HG03064 (cell line): ENCODE results near the gene ULK4.
"Not testable (repeated sequence)": the region's sequence is repeated elsewhere in the genome, so short reads cannot be mapped to it uniquely, and the experiment has no call there.

Experiments
- ATAC-seq: cut with Tn5 transposase; IDR thresholded peaks from one replicate; pipeline ENCODE4 v1.9.1; 2021; ENCODE audit warnings: low read depth; ENCODE audit not compliant: unreplicated experiment

Gene ULK4

DNA sequence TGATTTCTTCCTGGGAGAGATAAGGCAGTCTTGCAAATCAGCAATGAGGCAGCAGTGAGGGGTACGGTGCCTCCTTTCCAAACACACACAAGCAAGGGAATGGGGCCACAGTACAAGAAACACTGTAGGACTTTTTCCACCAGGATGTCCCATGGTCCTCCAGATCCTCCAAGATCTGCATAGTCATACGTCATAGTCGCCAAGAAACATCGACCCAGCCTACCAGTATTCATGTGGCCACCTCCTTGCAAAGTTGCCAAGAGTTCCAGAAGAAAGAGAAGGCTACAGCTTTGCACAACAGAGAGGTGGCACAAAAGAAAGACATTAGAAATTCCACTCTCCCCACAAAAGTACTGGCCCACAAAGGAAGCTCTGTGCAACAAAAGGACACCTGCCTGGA is 504.7 kb downstream of the ULK4 start:
- ATAC-seq, result no peak

DNA sequence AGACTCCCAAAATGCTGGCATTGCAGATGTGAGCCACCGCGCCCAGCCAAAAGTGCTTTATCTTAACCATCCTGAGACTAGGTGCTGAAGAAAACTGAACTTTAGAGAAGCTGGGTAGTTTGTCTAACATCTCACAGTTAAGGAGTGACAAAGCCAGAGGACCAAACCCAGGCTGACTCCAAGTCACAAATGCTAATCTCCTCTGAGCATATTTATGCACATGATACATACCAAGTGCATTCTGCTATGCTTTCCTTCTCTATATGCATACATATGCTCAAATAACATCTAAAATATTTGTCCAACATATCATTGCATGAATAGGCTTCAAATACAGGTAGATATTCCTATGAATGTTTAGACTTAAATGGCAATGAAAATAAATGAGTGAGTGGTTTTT is 505.7 kb downstream of the ULK4 start:
- ATAC-seq, result no peak

DNA sequence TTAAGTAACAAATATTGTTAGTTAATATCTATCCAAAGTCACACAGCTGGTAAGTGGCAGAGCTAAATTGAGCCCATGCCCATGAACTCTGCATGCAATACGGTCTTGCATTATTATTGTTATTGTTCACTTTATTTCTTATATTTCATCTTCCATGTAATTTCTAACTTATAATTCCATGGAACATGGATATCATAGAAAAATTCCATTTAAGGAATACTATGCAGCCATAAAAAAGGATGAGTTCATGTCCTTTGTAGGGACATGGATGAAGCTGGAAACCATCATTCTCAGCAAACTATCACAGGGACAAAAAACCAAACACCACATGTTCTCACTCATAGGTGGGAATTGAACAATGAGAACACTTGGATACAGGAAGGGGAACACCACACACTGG is 508.3 kb downstream of the ULK4 start:
- not testable (repeated sequence) for ATAC-seq

DNA sequence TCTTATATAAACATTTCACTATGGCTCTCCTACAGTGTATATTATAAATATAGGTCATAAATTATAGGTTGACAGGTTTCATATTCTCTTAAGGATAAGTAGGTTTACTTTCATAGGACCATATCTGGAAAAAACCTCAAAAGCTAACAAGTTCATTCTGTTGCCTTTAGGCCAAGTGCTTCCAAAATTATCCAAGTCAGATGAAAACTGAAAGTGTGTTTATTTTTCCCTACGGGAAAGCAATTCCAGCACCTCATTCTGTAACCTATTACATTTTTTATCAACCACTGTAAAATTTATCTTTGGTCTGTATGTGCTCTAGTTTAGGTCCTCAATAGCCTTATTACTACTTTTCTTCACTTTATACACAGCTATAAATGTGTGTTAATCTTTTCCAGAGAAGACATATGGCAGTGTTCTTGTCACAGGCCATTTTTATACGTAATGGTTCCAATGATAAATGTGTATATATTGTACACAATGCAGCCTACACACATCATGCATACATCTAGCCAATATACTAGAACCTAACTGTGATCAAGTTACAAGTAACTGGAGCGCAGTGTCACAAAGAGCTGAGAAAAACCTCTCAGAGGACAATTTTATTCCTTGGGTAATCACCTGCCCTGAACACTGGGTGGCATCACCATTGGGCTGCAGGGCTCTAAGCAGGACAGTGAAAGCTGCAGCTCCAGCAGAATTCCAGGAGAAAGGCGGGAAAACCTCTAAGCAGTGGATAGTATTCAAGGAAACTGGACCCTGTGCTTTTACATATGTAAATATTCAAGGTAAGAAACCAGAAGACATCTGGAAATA is 511.3 kb downstream of the ULK4 start:
- no peak for ATAC-seq

DNA sequence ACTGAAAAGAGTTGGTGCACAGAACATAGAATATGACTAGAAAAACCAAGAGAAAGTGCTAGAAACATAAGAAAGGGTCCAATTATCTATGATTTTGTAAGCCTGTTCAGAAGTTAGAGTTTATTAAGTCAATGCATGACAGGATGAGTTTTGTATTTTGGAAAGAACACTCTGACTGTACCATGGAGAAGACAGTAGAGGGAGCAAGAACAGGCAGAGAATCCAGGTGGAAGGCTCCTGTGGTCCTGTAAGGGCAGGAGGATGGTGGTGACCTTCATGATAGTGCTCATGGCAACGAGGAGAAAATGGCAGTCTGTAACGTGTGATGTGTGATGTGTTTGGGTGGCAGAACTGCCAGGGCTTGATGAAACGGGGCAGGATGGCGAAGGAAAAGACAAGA is 513.5 kb downstream of the ULK4 start:
- ATAC-seq, result no peak

DNA sequence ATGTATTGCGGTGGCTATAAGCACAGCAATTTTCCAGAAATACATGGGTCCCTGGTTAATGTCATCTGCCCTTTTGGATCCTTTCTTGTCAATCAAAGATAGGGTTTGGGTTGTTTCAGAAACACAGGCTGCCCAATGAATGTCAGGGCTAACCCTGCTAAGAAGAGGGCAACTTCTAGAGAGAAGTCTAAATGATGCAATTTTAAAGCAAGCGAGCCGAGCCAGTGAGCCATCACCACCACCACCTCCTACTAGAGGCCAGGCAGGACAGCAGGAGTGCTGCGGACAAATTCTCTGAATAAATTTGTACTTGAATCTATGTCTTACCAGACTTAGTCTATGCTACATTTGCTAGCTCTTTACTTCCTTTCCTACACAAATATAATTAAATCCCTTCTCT is 514.2 kb downstream of the ULK4 start:
- ATAC-seq, result no peak

DNA sequence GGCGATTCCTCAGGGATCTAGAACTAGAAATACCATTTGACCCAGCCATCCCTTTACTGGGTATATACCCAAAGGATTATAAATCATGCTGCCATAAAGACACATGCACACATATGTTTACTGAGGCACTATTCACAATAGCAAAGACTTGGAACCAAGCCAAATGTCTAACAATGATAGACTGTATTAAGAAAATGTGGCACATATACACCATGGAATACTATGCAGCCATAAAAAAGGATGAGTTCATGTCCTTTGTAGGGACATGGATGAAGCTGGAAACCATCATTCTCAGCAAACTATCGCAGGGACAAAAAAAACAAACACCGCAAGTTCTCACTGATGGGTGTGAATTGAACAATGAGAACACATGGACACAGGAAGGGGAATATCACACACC is 515.6 kb downstream of the ULK4 start:
- not testable (repeated sequence) for ATAC-seq

DNA sequence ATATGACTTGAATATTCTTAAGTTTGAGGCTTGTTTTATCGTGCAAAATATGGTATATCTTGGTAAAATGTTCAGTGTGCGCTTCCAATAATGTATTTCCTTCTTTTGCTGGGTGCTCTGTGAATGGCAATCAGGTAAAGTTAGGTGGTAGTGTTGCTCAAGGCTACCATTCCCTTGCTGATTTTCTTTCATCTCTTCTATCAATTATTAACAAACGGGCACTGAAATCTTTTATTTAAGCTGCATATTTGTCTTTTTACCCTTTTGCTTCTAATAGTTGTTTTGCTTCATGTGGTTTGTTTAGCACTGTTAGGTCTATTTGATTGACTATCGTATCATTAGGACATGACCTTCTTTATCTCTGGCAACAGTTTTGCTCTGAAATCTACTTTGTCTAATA is 520.3 kb downstream of the ULK4 start:
- no peak for ATAC-seq

DNA sequence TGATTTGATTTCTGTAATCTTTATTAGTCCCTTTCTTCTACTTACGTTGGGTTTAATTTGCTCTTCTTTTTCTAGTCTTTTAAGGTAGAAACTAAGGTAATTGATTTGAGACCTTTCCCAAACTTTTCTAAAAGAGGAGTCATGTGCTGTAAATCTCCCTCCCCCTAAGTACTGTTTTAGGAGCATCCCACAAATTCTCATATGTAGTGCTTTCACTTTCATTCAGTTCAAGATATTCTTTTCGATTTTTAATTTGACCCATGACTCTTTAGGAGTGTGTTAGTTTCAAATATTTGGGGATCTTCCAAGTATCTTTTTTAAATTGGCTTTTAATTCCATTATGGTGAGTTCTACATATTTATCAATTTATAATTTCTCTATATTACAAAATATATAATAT is 520.8 kb downstream of the ULK4 start:
- ATAC-seq, result no peak

DNA sequence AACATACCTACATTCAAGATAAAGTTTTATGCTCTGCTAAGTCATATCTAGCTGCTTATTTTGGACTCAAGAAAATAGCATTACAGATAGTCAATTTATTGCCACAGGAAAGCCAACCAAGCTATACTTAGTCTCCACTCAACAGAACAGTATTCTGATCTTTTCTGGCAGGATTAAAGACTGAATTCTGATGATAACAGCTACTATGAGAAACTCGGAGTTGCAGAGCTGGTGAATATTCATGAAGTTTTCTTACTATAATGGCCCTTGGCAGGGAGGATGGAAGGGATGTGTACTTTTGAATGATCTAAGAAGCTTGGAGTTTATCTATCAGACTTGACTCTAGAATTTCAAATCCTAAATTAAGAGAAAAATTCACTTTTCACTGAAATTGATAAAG is 524.9 kb downstream of the ULK4 start:
- ATAC-seq, result no peak

DNA sequence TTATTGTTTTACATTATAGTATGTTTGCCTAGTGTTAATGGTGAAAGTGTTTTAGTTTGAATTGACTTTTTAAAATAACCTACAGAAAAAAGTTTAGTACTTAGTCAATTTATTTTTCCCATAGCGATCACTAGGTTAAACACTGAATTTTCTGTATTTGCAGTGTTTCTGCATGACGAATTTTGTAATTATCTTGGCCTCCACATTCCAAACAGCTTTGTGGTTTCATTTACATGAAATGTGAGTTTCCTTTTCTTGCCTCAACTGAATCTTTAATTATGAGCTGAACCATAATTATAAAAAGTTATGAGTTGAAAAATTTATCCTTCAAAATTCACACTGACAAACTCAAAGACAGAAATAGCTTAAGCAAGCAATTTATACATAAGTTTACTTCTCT is 527.1 kb downstream of the ULK4 start:
- ATAC-seq, result no peak

DNA sequence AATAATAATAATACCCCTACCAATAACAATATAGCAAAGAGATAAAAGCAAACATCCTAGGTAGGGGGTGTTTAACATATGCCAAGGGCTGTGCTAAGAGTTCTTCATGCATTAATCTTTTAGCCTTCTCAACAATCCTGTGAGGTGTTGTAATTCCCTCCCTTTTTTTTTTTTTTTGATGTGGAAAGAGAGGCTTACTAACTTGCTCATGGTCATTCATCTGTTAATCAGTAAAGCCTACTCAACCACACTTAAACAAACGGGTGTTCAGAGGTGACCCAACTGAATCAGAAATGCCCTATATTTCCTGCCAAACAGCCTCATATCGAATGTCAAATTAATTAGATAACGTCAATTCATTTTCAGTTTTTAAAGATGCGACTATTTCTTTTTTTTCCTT is 530.5 kb downstream of the ULK4 start:
- no peak for ATAC-seq

DNA sequence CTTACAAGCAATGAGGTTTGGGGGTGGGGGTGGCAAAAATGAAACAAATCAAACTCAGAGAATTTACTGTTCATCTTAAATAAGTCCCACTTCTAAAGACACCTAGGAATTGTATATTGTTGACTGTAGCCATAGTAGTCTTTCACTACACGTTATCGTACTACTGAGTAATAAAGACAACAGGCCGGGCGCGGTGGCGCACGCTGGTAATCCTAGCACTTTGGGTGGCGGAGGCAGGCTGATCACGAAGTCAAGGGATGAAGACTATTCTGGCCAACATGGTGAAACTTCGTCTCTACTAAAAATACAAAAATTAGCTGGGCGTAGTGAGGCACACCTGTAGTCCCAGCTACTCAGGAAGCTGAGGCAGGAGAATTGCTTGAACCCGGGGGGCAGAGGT is 531.0 kb downstream of the ULK4 start:
- no peak for ATAC-seq

DNA sequence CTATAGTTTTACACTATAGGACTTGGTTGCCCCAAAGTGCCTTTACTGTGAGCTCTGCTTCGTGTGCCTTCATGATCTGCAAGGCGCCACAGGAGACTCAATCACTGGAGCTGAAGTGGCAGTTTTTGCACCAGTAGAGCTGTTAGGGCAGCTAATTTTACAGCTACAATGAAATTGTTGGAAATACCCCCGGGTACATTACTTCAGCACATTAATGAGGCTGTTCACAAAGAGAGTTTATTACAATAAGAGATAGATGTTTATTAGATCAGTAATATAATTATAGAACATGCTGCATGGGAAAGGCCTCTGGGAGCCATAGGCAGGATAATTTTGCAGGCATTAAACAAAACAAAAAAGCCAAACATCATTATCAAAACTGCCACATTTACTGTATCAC is 531.5 kb downstream of the ULK4 start:
- no peak for ATAC-seq

DNA sequence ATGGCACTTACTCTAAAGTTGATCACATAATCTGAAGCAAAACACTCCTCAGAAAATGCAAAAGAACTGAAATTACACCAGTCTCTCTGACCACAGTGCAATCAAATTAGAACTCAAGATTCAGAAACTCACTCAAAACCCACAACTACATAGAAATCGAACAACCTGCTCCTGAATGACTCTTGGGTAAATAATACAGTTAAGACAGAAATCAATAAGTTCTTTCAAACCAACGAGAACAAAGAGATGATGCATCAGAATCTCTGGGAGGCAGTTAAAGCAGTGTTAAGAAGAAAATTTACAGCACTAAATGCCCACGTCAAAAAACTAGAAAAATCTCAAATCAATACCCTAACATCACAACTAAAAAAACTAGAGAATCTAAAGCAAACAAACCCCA is 535.4 kb downstream of the ULK4 start:
- ATAC-seq, result no peak

DNA sequence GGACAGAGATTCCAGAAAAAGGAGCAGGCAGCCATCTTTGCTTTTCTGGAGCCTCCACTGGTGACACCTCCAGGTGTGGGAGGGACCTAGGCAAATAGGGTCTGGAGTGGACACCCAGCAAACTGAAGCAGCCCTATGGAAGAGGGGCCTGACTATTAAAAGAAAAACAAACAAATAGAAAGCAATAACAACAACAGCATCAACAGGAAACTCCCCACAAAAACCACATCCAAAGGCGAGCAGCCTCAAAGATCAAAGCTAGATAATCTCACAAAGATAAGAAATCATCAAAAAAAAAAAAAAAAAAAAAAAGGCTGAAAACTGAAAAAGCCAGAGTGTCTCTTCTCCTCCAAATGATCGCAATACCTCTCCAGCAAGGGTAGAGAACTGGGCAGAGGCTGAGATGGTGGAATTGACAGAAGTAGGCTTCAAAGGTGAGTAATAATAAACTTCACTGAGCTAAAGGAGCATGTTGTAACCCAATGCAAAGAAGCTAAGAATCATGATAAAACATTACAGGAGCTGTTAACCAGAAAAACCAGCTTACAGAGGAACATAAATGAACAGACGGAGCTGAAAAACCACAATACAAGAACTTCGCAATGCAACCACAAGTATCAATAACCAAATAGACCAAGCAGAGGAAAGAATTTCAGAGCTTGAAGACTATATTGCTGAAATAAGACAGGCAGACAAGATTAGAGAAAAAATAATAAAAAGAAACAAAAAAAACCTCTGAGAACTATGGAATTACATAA is 537.2 kb downstream of the ULK4 start:
- no peak for ATAC-seq

DNA sequence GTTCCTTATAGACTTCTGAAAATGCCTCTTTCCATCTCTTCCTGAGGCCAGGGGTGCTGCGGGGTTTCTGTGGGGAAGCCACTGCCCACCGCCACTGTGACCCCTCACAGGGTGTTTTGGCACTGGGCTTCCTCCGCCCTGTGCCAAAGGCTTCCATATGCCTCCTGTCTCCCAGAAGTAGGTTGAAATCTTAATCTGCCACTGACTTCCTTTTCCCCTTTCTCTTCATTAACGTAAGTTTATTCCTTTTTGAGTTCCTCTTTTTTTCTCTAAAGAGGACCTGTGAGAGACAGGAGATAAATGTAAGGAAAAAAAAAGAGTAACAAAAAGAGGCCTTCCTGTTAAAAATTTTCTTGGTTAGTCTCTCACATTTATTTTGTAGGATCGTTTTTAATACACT is 542.1 kb downstream of the ULK4 start:
- ATAC-seq, result no peak

DNA sequence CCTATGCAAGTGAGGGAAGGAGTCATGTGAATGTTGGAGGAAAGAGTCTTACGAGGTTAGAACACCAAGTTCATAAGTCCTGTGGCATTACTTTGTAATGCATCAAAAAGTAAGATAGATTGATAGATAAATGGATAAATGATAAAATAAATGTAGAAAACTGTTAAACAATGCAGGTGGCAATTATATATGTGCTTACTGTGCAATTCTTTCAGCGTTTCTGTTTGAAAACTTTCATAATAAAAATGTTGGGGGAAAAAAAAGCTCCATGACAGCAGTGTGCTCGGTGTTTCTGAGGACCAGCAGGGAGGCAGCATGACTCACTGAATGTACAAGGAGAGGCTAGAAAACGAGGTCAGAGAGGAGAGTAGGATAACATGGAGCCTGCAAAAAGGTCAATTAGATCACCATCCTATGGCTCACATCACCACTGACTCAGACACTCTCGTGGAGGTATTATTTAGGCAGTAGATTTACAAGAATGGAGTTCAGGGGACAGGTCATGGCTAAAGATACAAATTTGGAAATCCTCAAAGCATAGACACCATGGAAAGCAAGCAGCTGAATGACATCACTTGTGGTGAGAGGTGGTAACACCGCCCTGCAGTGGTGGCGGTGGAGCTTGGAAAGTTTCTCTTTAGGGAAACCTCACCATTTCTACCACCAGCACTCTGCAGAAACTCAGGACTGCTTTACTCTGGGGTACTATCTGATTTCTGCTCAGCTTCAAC is 542.8 kb downstream of the ULK4 start:
- no peak for ATAC-seq

DNA sequence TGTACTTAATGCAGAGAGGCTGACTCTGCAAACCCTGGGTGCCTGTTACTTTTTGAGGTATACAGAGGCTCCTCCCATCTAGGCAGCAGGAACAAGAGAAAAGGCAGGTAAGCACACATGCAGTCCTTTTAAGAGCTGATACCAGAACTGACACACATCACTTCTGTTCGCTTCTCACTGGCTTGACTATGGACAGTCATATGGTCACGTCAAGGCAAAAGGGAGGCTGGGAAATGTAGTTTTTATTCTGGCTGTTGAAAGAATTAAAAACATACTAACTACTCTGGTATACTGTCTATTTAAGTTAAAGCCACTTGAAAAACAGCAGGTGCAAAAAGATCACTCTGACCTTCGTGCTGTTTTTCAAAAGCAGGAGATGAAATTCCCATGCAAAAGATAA is 544.3 kb downstream of the ULK4 start:
- no peak for ATAC-seq

DNA sequence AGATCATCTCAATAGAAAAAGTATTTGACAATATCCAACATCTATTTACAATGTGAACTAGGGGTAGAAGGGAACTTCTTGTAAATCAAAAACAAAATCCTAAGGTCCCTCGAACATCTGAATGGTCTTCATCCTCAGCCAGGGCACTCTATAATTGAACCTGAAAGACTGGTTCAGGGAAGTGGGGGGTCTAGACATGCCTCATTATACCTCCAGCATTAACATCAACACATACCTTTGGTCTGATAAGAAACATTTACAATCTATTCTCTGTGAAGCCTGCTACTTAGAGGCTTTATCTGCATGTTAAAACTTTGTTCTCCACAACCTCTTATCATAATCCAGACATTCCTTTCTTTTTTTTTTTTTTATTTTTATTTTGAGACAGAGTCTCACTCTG is 550.8 kb downstream of the ULK4 start:
- no peak for ATAC-seq

DNA sequence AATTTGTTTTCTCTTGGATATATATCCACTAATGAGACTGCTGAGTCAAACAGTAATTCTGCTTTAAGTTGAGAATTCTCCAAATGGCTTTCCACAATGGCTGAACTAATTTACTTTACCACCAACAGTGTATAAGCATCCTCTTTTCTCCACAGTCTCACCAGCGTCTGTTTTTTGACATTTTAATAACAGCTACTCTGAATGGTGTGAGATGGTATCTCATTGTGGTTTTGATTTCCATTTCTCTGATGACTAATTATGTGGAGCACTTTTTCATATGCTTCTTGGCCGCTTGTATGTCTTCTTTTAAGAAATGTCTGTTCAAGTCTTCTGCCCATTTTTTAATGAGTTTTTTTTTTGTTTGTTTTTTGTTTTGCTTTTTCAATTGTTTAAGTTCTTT is 556.4 kb downstream of the ULK4 start:
- ATAC-seq, result no peak

DNA sequence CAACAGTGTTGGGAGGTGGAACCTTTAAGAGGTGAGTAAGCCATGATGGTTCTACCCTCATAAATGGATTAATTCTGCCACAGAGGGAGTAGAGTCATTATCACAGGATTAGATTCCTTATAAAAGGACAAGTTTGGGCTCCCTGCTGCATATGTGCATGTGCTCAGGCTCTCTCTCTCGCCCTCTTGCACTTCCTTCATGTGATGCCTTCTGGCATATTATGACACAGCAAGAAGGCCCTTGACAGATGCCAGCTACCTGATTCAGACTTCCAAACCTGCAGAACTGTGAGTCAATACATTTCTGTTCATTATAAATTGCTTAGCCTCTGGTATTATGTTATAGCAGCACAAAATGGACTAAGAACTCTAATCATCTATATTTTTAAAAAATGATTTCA is 557.3 kb downstream of the ULK4 start:
- ATAC-seq, result no peak
